ENCODE measurements around the gene CRY2. TPM values are rescaled to one million over a fixed set of nuclear protein-coding genes. Genes with fewer than 3 reads are reported as not detected.
"Not testable (repeated sequence)": the region's sequence is repeated elsewhere in the genome, so short reads cannot be mapped to it uniquely, and the experiment has no call there.

CRY2 gene
- total and polyA plus RNA-seq, 3 donors from 2014 or later = 80.0 to 124 (median 109) TPM

- no peak for DNase-seq
- no peak overlapping the region for H3K27ac ChIP-seq
- peaks cover 25% of the 10 kb centered on the region for H3K4me1 ChIP-seq
- 48 to 100% methylated on average over 1 to 19 of the region's 19 CpGs for whole genome bisulfite sequencing, 2 donors
- H3K4me3 ChIP-seq = no peak overlapping the region
- H3K9me3 ChIP-seq = no peaks in the 10 kb centered on the region
- intact Hi-C loops (cut with DNase I; ENCODE audit: low total_unique reads) = no loop called here
- H3K36me3 ChIP-seq (ENCODE audit: low read depth, missing control alignments) = no peaks in the 10 kb centered on the region
- no peak for TF ChIP-seq POLR2A (IDR thresholded peaks at IDR 0.05)
- TF ChIP-seq, protein P1, sequence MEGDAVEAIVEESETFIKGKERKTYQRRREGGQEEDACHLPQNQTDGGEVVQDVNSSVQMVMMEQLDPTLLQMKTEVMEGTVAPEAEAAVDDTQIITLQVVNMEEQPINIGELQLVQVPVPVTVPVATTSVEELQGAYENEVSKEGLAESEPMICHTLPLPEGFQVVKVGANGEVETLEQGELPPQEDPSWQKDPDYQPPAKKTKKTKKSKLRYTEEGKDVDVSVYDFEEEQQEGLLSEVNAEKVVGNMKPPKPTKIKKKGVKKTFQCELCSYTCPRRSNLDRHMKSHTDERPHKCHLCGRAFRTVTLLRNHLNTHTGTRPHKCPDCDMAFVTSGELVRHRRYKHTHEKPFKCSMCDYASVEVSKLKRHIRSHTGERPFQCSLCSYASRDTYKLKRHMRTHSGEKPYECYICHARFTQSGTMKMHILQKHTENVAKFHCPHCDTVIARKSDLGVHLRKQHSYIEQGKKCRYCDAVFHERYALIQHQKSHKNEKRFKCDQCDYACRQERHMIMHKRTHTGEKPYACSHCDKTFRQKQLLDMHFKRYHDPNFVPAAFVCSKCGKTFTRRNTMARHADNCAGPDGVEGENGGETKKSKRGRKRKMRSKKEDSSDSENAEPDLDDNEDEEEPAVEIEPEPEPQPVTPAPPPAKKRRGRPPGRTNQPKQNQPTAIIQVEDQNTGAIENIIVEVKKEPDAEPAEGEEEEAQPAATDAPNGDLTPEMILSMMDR (IDR thresholded peaks at IDR 0.05) = no peak
- no peaks in the 10 kb centered on the region for H3K27me3 ChIP-seq
These were observed 49.2 kb downstream of the CRY2 start for GRCh38 chr11:45896422-45896984.

DNA sequence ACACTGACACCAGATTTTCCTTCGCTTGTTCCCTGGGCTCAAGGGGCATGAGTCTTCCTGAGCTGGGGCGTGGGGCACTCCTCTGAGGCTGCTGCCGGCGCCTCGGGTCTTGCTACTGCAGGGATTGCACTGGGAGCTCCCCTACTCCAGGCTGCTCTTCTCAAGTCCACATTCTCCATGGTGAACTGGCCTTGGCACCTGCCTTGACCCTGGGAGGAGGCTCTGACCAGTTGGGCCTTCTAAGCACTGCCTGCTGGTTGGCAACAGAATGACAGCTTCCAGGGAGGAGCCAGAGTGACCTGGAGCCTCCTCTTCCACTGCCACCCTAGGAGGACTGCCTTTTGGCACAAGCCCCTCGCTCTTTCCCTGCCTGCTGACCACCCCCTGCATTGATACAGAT lies 50.3 kb downstream of the CRY2 start:
- WGBS, 2 donors = 57 to 82% methylated on average over 4 to 6 of the region's 6 CpGs

GRCh38 chr11:45899086-45899447 lies 51.8 kb downstream of the CRY2 start:
- WGBS, 2 donors = 14% methylated on average over 3 of the region's 3 CpGs; no CpG with 5 or more reads in 1 of the 2 donors
- Histone ChIP-seq H3K4me1 (peaks cover 25% of the 10 kb centered on the region), H3K27me3 (no peaks in the 10 kb centered on the region), H3K4me3 (peak overlapping the region in 1 of 2 donors; percentile 67), H3K27ac (no peak overlapping the region), H3K9me3 (no peaks in the 10 kb centered on the region), H3K36me3 (ENCODE audit: low read depth, missing control alignments) (no peaks in the 10 kb centered on the region)
- DNase-seq = no peak
- intact Hi-C loops (cut with DNase I; ENCODE audit: low total_unique reads) = no loop called here
- TF ChIP-seq, protein P1 (IDR thresholded peaks at IDR 0.05) = no peak
- TF ChIP-seq POLR2A (IDR thresholded peaks at IDR 0.05) = no peak

More for the DNA sequence above, 50.3 kb downstream of the CRY2 start:
- Histone ChIP-seq H3K4me3 (no peak overlapping the region), H3K27me3 (no peaks in the 10 kb centered on the region), H3K27ac (no peak overlapping the region), H3K4me1 (peaks cover 25% of the 10 kb centered on the region), H3K36me3 (ENCODE audit: low read depth, missing control alignments) (no peaks in the 10 kb centered on the region), H3K9me3 (no peaks in the 10 kb centered on the region)
- intact Hi-C loops (cut with DNase I; ENCODE audit: low total_unique reads) = no loop called here
- DNase-seq = peak; percentile 44
- TF ChIP-seq, protein P1 (IDR thresholded peaks at IDR 0.05) = no peak
- TF ChIP-seq POLR2A (IDR thresholded peaks at IDR 0.05) = no peak

- Histone ChIP-seq H3K9me3 (no peaks in the 10 kb centered on the region), H3K4me1 (peaks cover 25% of the 10 kb centered on the region), H3K27me3 (no peaks in the 10 kb centered on the region), H3K4me3 (peak overlapping the region; percentile 54 to 67), H3K27ac (peak overlapping the region in 1 of 2 donors; percentile 56), H3K36me3 (ENCODE audit: low read depth, missing control alignments) (no peaks in the 10 kb centered on the region)
- intact Hi-C loops (cut with DNase I; ENCODE audit: low total_unique reads) = no loop called here
- WGBS, 2 donors = 0% methylated on average over 24 of the region's 62 CpGs
- TF ChIP-seq POLR2A (IDR thresholded peaks at IDR 0.05) = no peak
- TF ChIP-seq, protein P1 (IDR thresholded peaks at IDR 0.05) = no peak
- DNase-seq = peak; percentile 89
These were observed 52.3 kb downstream of the CRY2 start for GRCh38 chr11:45899448-45900174.

- H3K9me3 ChIP-seq; DNase-seq; intact Hi-C loops (cut with DNase I; ENCODE audit: low total_unique reads); H3K27me3 ChIP-seq; H3K27ac ChIP-seq; H3K36me3 ChIP-seq (ENCODE audit: low read depth, missing control alignments): not testable (repeated sequence)
- Histone ChIP-seq H3K4me3 (peak overlapping the region; percentile 54 to 67), H3K4me1 (peaks cover 25% of the 10 kb centered on the region)
- WGBS, 2 donors = 3 to 10% methylated on average over 13 to 14 of the region's 59 CpGs
These were observed 53.0 kb downstream of the CRY2 start for GRCh38 chr11:45900175-45900800.
